AG20443 (cell line): ENCODE data around the gene SMIM33.
"Not testable (repeated sequence)": the region's sequence is repeated elsewhere in the genome, so short reads cannot be mapped to it uniquely, and the experiment has no call there.

ENCODE experiments used
- DNase-seq: peaks from one replicate; pipeline ENCODE4 v3.0.0; 2012; ENCODE audit warnings: low spot score, mixed read lengths

Gene SMIM33

GRCh38 chr5:139457241-139457640 lies 13.6 kb upstream of the SMIM33 start:
- no peak for DNase-seq

- DNase-seq = no peak
Observed at GRCh38 chr5:139457653-139458306, 13.0 kb upstream of the SMIM33 start.

- peak; percentile 90 for DNase-seq
Observed at GRCh38 chr5:139458580-139459407, 12.0 kb upstream of the SMIM33 start.

DNA sequence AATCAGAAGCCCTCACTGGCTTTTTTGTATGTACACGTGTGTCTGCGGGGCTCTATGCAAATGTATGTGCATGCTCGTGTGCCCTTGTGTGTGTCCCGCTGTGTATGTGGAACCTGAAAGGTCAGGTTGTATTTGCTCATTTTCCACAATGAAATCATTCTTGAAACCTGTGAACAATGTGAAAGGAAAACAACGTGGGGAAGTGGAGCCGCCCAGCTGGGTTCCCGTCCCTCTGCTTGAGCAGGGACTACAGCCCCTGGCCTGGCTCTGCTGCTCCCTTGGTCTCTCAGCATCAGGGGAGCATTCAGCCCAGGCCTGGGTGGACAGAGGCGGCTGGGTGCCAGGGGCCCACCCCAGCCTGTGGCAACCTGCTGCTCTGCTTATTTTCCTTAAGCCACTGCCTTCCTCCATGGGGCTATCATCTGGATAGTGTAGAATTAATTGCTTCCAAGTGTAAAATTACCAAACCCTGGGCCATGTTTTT lies 11.3 kb upstream of the SMIM33 start:
- DNase-seq = no peak

GRCh38 chr5:139460455-139460854 lies 10.3 kb upstream of the SMIM33 start:
- DNase-seq = no peak

- no peak for DNase-seq
Observed at GRCh38 chr5:139461176-139461575, 9.6 kb upstream of the SMIM33 start.

DNA sequence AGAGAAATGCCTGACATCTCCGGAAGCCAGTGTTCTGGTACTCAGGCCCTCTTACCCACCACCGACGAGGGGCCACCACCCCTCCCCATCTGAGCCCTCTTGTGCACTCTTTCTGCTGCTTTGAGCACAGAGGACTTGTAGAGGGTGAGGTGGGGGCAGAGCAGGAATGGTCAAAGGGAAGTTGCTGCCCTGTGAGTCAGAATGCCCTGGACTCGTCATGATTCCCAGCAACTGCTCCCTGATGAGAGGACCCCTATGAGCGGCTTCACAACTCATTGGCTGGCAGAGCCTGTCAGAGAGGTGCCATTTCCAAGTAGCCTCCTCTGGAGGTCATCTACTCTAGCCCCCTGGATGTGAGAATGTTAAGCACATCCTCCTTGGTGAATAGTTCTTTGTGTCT lies 9.1 kb upstream of the SMIM33 start:
- DNase-seq = peak; percentile 73

DNA sequence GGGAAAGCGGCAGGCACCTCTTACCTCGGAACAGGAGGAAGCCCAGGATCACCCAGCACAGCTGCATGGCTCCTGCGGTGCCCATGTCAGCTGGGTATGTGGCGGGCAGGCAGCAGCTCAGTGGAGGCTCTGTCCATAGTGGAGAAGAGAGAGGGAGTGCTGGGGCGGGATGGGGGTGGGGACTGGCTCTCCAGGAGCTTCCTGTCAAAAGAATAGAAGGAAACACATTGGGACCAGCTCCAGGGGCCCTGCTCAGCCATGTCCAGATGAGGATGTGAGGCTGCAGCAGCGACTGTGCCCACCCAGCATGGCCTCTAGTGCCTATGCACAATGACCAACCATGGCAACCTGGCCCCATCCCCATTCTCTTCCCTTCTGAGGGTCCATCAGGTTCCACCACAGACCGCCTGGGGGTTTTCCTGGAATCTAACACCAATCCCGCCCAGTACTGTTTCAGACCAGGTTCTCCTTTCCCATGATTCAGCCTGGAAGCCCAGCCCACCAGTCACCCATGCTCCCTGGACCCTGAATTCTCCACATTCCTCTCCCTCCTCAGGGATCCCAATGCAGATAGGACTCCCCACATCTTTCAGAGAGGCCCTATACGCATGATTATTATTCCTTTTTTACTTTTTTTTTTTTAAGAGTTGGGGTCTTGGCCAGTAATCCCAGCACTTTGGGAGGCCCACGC lies 8.1 kb upstream of the SMIM33 start, which contains the start of gene ECSCR:
TSS of gene ECSCR (minus strand) at position 158 of the 691 bp plus-strand sequence. CDS start at position 85, 73 bp downstream.
- DNase-seq = no peak

- DNase-seq = no peak
Observed at GRCh38 chr5:139468421-139468931, 2.3 kb upstream of the SMIM33 start.

- no peak for DNase-seq
Observed at GRCh38 chr5:139472386-139473030, 1.7 kb downstream of the SMIM33 start.

- DNase-seq = no peak
Observed at GRCh38 chr5:139473105-139473504, 2.3 kb downstream of the SMIM33 start.

- DNase-seq = peak; percentile 48
Observed at GRCh38 chr5:139473565-139473964, 2.8 kb downstream of the SMIM33 start.

DNA sequence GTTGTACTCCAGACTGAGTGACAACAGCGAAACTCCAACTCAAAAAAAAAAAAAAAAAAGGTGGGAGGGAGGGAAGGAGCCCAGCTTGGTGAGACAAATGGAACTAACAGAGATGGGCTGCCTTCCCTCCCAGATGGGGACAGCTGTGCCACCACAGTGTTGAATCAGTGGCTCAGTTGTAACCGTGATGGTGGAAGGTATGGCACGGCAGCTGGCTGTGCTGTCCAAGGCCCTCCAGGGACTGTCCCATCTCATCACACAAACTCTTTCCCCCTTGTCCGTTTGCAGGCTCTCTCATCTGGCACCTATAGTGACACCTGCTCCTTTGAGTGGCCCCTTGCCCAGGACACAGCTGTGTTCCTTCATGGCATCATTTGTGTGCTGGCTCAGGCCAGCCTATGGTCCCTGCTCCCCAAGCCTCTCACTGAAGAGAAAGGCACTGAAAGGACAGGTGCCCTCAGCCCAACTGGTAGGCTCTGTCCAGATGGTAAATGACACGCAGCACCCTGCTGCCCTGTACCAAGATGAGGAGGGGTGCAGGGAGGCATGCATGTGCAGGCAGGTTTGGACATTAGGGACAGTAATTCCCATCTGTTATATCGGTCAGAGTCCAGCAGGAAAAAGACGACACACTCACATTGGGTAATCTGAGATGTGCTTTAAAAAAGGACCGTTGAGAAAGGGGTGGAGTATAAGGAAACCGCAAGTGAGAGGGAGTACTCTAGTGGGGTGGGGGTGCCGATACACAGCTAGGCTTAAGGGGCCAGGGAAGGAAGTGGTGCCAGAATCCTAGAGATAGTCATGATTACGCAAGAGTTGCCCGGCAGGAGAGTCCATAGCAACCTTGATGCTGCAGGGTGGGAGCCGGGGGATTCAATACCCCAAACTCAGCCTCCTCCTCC lies 4.3 kb downstream of the SMIM33 start:
- DNase-seq = peak; percentile 60

GRCh38 chr5:139475865-139476617 lies 5.2 kb downstream of the SMIM33 start:
- DNase-seq = no peak

GRCh38 chr5:139478657-139479423 lies 8.0 kb downstream of the SMIM33 start:
- DNase-seq = not testable (repeated sequence)

GRCh38 chr5:139479729-139480128 lies 8.9 kb downstream of the SMIM33 start:
- DNase-seq = not testable (repeated sequence)

DNA sequence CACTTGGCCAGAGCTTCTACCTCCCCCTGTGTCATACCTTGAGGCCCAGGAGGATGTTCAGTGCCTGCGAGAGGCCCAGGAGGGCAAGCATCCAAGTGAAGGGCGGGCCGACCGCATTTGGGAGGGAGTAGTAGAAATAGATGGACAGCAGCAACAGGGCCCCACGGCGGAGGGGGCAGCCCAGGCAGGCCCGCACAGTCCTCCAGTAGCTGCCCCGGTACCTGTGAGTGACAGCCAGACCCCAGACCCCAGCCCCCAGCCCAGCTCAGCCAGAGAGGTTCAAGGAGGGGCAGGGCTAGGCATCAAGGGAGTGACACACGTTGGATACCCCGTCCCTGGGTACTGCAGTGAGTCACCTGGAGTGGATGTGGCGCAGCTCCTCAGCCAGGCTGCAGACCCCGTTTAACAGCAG lies 10.3 kb downstream of the SMIM33 start:
- peak; percentile 61 for DNase-seq

DNA sequence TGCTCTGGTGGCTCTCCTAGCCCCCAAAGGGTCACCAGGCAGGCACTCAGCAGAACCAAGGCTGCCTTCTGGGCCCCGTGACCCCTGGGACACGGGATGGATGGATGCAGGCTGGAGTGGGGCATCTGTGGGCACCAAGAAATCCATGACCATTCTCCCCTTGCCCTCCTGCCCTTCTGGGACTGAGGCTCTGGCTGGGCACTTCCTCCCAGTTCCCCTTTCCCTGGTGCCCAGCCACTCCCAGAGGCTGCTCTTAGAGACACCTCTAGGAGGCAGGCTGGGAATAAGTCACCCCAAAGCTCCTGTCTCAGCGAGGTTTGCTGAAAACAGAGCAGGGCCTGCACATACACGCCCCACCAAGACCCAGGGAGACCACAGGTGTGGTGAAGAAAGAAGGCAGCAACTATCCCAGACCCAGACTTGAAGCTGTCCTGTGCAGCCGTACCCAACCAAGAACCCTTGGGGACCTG lies 10.8 kb downstream of the SMIM33 start:
- DNase-seq = peak; percentile 58
